HepG2 (cell line): ENCODE measurements around the gene FUT8. TPM values are rescaled to one million over a fixed set of nuclear protein-coding genes. Genes with fewer than 3 reads are reported as not detected.

Experiments
- CHCHD3 ChIP-seq: sonication (generic); formaldehyde crosslinking; IDR thresholded peaks from 2 replicates; pipeline ENCODE4 v1.8.0; 2022; ENCODE audit warnings: mild to moderate bottlenecking, missing genetic modification reagents, moderate library complexity
- FOXP4 ChIP-seq: sonication (generic); formaldehyde crosslinking; IDR thresholded peaks from 2 replicates; pipeline ENCODE4 v1.4.0; 2020; ENCODE audit warnings: missing genetic modification reagents
- GZF1 ChIP-seq: sonication (generic); formaldehyde crosslinking; IDR thresholded peaks from 2 replicates; pipeline ENCODE4 v1.5.1; 2020; ENCODE audit warnings: mild to moderate bottlenecking, missing genetic modification reagents
- HNRNPK ChIP-seq: fragments of 200-400 bp; formaldehyde crosslinking; IDR thresholded peaks from 2 replicates; pipeline ENCODE4 v1.6.1; 2018; ENCODE audit warnings: low read length, low read depth, moderate library complexity, mild to moderate bottlenecking; ENCODE audit not compliant: poor library complexity, severe bottlenecking
- MAX ChIP-seq: IDR thresholded peaks from 2 replicates; pipeline ENCODE4 v1.6.1; 2012; ENCODE audit warnings: inconsistent platforms
- MAZ ChIP-seq, 2 experiments: sonication (generic) in 1 of 2; formaldehyde crosslinking in 1 of 2; IDR thresholded peaks; 2 replicates each; pipeline versions ENCODE4 v1.5.0 to v1.6.1; 2012 to 2020; ENCODE audit warnings: low read depth in 2 of 2, mild to moderate bottlenecking in 2 of 2, borderline replicate concordance in 1 of 2, improper control_type of control experiment in 1 of 2, low read length in 1 of 2, missing genetic modification reagents in 1 of 2, moderate library complexity in 1 of 2
- MTF1 ChIP-seq: sonication (generic); formaldehyde crosslinking; IDR thresholded peaks from 2 replicates; pipeline ENCODE4 v1.5.0; 2020; ENCODE audit warnings: missing genetic modification reagents
- RERE ChIP-seq: IDR thresholded peaks from 2 replicates; pipeline ENCODE4 v1.6.1; 2016; ENCODE audit warnings: low read depth, missing genetic modification reagents, missing compliant biosample characterization
- SMAD1 ChIP-seq: sonication (generic); formaldehyde crosslinking; IDR thresholded peaks from 2 replicates; pipeline ENCODE4 v1.4.0; 2020; ENCODE audit warnings: missing genetic modification reagents, low read depth, mild to moderate bottlenecking, borderline replicate concordance
- TBL1XR1 ChIP-seq: fragments of 150-350 bp; IDR thresholded peaks from 2 replicates; pipeline ENCODE4 v1.6.1; 2014; ENCODE audit warnings: borderline replicate concordance, low read length; ENCODE audit not compliant: partially characterized antibody
- ZMYM4 ChIP-seq: sonication (generic); formaldehyde crosslinking; IDR thresholded peaks from 2 replicates; pipeline ENCODE4 v1.8.1; 2023; ENCODE audit warnings: mild to moderate bottlenecking, missing genetic modification reagents
- ZSCAN20 ChIP-seq: sonication (generic); formaldehyde crosslinking; IDR thresholded peaks from 2 replicates; pipeline ENCODE4 v1.4.0; 2020; ENCODE audit warnings: missing genetic modification reagents, mild to moderate bottlenecking, borderline replicate concordance
- ZSCAN30 ChIP-seq: sonication (generic); formaldehyde crosslinking; IDR thresholded peaks from 2 replicates; pipeline ENCODE4 v1.5.0; 2020; ENCODE audit warnings: mild to moderate bottlenecking, missing genetic modification reagents
- ZSCAN9 ChIP-seq: IDR thresholded peaks from 2 replicates; pipeline ENCODE4 v1.6.1; 2016; ENCODE audit warnings: borderline replicate concordance
- polyA plus RNA-seq, 8 experiments: library from polyadenylated mRNA; depleted of rRNA in 3 of 8; stranded (reverse) in 7 of 8; unstranded in 1 of 8; fragments of >200 nt; fragmentation: Illumina TruSeq in 4 of 8; extraction: Trizol in 4 of 8; gene quantifications; 2 replicates each; pipeline versions ENCODE4 v1.2.1 to v1.2.3, GENCODE V29; 2011 to 2016; ENCODE audit warnings: low read depth in 4 of 8, missing spikeins in 1 of 8, mixed read lengths in 1 of 8; ENCODE audit not compliant: insufficient read depth in 1 of 8
- total RNA-seq, 5 experiments: library from RNA; depleted of rRNA; stranded (reverse); fragments of >200 nt; fragmentation: Illumina TruSeq; extraction: Trizol; gene quantifications; 2 replicates each; pipeline ENCODE4 v1.2.3, GENCODE V29; 2016; ENCODE audit warnings: low read depth in 1 of 5

FUT8 gene
- total and polyA plus RNA-seq, 2 of the 13 experiments (the other 11 are each of a cell fraction or from before 2014, with no cell fraction given): 9.3 to 17.5 TPM

GRCh38 chr14:65412032-65412846 is at the start of gene FUT8 (continued):
- TF ChIP-seq RERE (no peak), ZSCAN20 (CRISPR knock-in tag) (no peak; the same call in 1 of the 2 replicates), ZSCAN30 (CRISPR knock-in tag) (no peak), GZF1 (CRISPR knock-in tag) (0 out of 2 replicates have a peak, but pooled peaks have one; percentile 60), ZMYM4 (peak; percentile 78), ZSCAN9 (CRISPR knock-in tag) (no peak; the same call in 1 of the 2 replicates), MTF1 (CRISPR knock-in tag) (0 out of 2 replicates have a peak, but pooled peaks have one; percentile 8), CHCHD3 (peak; percentile 70; the same call in 1 of the 2 replicates), TBL1XR1 (no peak), FOXP4 (CRISPR knock-in tag) (no peak), SMAD1 (no peak), MAX (peak; percentile 83), MAZ (IDR thresholded peaks at IDR 0.05; ENCODE audit: borderline replicate concordance, low read depth, low read length) (0 out of 2 replicates have a peak, but pooled peaks have one; percentile 14), MAZ (CRISPR knock-in tag; IDR thresholded peaks at IDR 0.05; ENCODE audit: low read depth) (peak; percentile 77), HNRNPK (peak; percentile 89)
